NCI-H2196 treated with DMSO at 0.1 percent for 48 hours (cell line): ENCODE measurements around the gene TMEM215.
"Not testable (repeated sequence)": the region's sequence is repeated elsewhere in the genome, so short reads cannot be mapped to it uniquely, and the experiment has no call there.

Source experiments
- DNase-seq: peaks from one replicate; lab custom pipeline; 2025; ENCODE audit not compliant: unreplicated experiment; lab: John Stamatoyannopoulos, UW

TMEM215 gene

GRCh38 chr9:32783168-32783891 lies at the start of gene TMEM215:
TMEM215 (plus strand) TSS chr9:32783540; CDS start chr9:32784184, 644 bp downstream.
- no peak for DNase-seq

- DNase-seq, result no peak
Measured at GRCh38 chr9:32735476-32735875, 47.9 kb upstream of the TMEM215 start.

GRCh38 chr9:32737378-32737777 lies 46.0 kb upstream of the TMEM215 start:
- no peak for DNase-seq

- DNase-seq, result no peak
Measured at GRCh38 chr9:32738501-32739172, 44.7 kb upstream of the TMEM215 start.

- DNase-seq, result no peak
Measured at GRCh38 chr9:32741706-32742105, 41.6 kb upstream of the TMEM215 start.

GRCh38 chr9:32742296-32742695 lies 41.0 kb upstream of the TMEM215 start:
- DNase-seq, result no peak

- no peak for DNase-seq
Measured at GRCh38 chr9:32748013-32748412, 35.3 kb upstream of the TMEM215 start.

- no peak for DNase-seq
Measured at GRCh38 chr9:32755730-32756129, 27.6 kb upstream of the TMEM215 start.

GRCh38 chr9:32764139-32764538 lies 19.2 kb upstream of the TMEM215 start:
- no peak for DNase-seq

GRCh38 chr9:32775283-32775682 lies 8.1 kb upstream of the TMEM215 start:
- no peak for DNase-seq

- no peak for DNase-seq
Measured at GRCh38 chr9:32776201-32776600, 7.1 kb upstream of the TMEM215 start.

GRCh38 chr9:32782476-32783167 lies 718 bp upstream of the TMEM215 start:
- no peak for DNase-seq

- DNase-seq, result no peak
Measured at GRCh38 chr9:32787816-32788215, 4.5 kb downstream of the TMEM215 start.

- not testable (repeated sequence) for DNase-seq
Measured at GRCh38 chr9:32796015-32796414, 12.7 kb downstream of the TMEM215 start.

GRCh38 chr9:32801530-32801929 lies 18.2 kb downstream of the TMEM215 start:
- DNase-seq, result no peak

GRCh38 chr9:32807217-32807616 lies 23.9 kb downstream of the TMEM215 start:
- no peak for DNase-seq

- DNase-seq, result no peak
Measured at GRCh38 chr9:32811246-32811645, 27.9 kb downstream of the TMEM215 start.

- DNase-seq, result no peak
Measured at GRCh38 chr9:32820322-32820721, 37.0 kb downstream of the TMEM215 start.

- DNase-seq, result no peak
Measured at GRCh38 chr9:32823101-32823500, 39.8 kb downstream of the TMEM215 start.

GRCh38 chr9:32823551-32823950 lies 40.2 kb downstream of the TMEM215 start:
- no peak for DNase-seq

- no peak for DNase-seq
Measured at GRCh38 chr9:32825203-32825602, 41.9 kb downstream of the TMEM215 start.

- no peak for DNase-seq
Measured at GRCh38 chr9:32828861-32829260, 45.5 kb downstream of the TMEM215 start.
